GM23338 (cell line): Measurements from ENCODE around the gene NT5DC2. TPM values are rescaled to one million over a fixed set of nuclear protein-coding genes. Genes with fewer than 3 reads are reported as not detected.

ENCODE experiments used
- ATAC-seq: fragments of 200-7000 bp; cut with Tn5 transposase; 3 replicates; pipeline ENCODE4 v1.9.1; 2020
- DNase-seq: peaks from one replicate; pipeline ENCODE4 v3.0.0-alpha.2; 2015; ENCODE audit warnings: low spot score
- H2AFZ ChIP-seq: fragments of 200-600 bp; sonication (generic); 2 replicates; pipeline ENCODE4 v1.8.0; 2016; ENCODE audit warnings: antibody characterized with exemption, mild to moderate bottlenecking, moderate library complexity
- H3F3A ChIP-seq: fragments of 200-600 bp; sonication (generic); replicated peaks from 2 replicates; pipeline ENCODE4 v1.8.0; 2017; ENCODE audit warnings: antibody characterized with exemption, mixed run types, low read depth
- H3K27ac ChIP-seq: fragments of 200-600 bp; sonication (generic); 2 replicates; pipeline ENCODE4 v1.6.1; 2016; ENCODE audit warnings: low read depth
- H3K27me3 ChIP-seq: fragments of 200-600 bp; sonication (generic); 2 replicates; pipeline ENCODE4 v1.8.0; 2016; ENCODE audit warnings: mild to moderate bottlenecking, mixed run types, moderate library complexity; ENCODE audit not compliant: insufficient read depth
- H3K36me3 ChIP-seq: fragments of 200-600 bp; sonication (generic); 2 replicates; pipeline ENCODE4 v1.8.0; 2016; ENCODE audit warnings: mild to moderate bottlenecking; ENCODE audit not compliant: insufficient read depth
- H3K4me1 ChIP-seq: fragments of 200-600 bp; sonication (generic); 2 replicates; pipeline ENCODE4 v1.8.0; 2016; ENCODE audit warnings: mild to moderate bottlenecking, moderate library complexity; ENCODE audit not compliant: insufficient read depth
- H3K4me2 ChIP-seq: fragments of 200-600 bp; sonication (generic); 2 replicates; pipeline ENCODE4 v1.7.1; 2017; ENCODE audit warnings: mixed run types
- H3K4me3 ChIP-seq: fragments of 200-600 bp; sonication (generic); 2 replicates; pipeline ENCODE4 v1.6.1; 2016; ENCODE audit warnings: mixed run types
- H3K79me2 ChIP-seq: fragments of 200-600 bp; sonication (generic); replicated peaks from 2 replicates; pipeline ENCODE4 v1.8.0; 2017; ENCODE audit warnings: mild to moderate bottlenecking; ENCODE audit not compliant: insufficient read depth
- H3K9me2 ChIP-seq: fragments of 200-600 bp; sonication (generic); 2 replicates; pipeline ENCODE4 v1.8.0; 2017; ENCODE audit not compliant: insufficient read depth
- H4K20me1 ChIP-seq: fragments of 200-600 bp; sonication (generic); replicated peaks from 2 replicates; pipeline ENCODE4 v1.8.0; 2017; ENCODE audit warnings: mild to moderate bottlenecking; ENCODE audit not compliant: insufficient read depth
- H3K27ac Mint-ChIP-seq: 2 replicates; pipeline ENCODE4 v1.8.0; 2020; ENCODE audit warnings: inconsistent platforms, mild to moderate bottlenecking, moderate library complexity, mixed read lengths
- H3K27me3 Mint-ChIP-seq: 3 replicates; pipeline ENCODE4 v1.8.0; 2022; ENCODE audit warnings: low read depth, mild to moderate bottlenecking, moderate library complexity, mixed read lengths, inconsistent platforms; ENCODE audit not compliant: insufficient read depth, poor library complexity
- H3K36me3 Mint-ChIP-seq: 3 replicates; pipeline ENCODE4 v1.8.0; 2021; ENCODE audit warnings: low read depth, mild to moderate bottlenecking, inconsistent platforms, moderate library complexity, mixed read lengths
- H3K4me1 Mint-ChIP-seq: 3 replicates; pipeline ENCODE4 v1.8.0; 2020; ENCODE audit warnings: mild to moderate bottlenecking, inconsistent platforms, mixed read lengths
- H3K4me3 Mint-ChIP-seq: 3 replicates; pipeline ENCODE4 v1.8.0; 2021; ENCODE audit warnings: moderate library complexity, mild to moderate bottlenecking, inconsistent platforms, mixed read lengths
- H3K9me3 Mint-ChIP-seq: 3 replicates; pipeline ENCODE4 v1.8.0; 2020; ENCODE audit warnings: moderate library complexity, mild to moderate bottlenecking, inconsistent platforms, mixed read lengths
- EZH2 ChIP-seq: fragments of 200-600 bp; sonication (generic); IDR thresholded peaks from one replicate; pipeline ENCODE4 v1.8.0; 2017; ENCODE audit warnings: antibody characterized with exemption, mild to moderate bottlenecking, low read depth; ENCODE audit not compliant: unreplicated experiment
- JUNB ChIP-seq: IDR thresholded peaks from one replicate; pipeline ENCODE4 v1.6.1; 2016; ENCODE audit warnings: antibody characterized with exemption; ENCODE audit not compliant: unreplicated experiment
- STAT1 ChIP-seq: IDR thresholded peaks from one replicate; pipeline ENCODE4 v1.6.1; 2016; ENCODE audit warnings: antibody characterized with exemption; ENCODE audit not compliant: unreplicated experiment
- polyA plus RNA-seq: library from polyadenylated mRNA; unstranded; fragments of >200 nt; fragmentation: Nextera tagmentation; extraction: Ambion mirVana; gene quantifications from 2 replicates; pipeline ENCODE4 v1.2.1, GENCODE V29; 2016
- total RNA-seq: library from RNA; depleted of rRNA; stranded (reverse); fragments of >200 nt; shearing (Covaris generic); gene quantifications from 2 replicates; pipeline ENCODE4 v1.2.3, GENCODE V29; 2014
- TF ChIP-seq, protein P1 (sequence below): fragments of 250-450 bp; sonication (Bioruptor Pico); IDR thresholded peaks from 2 replicates; pipeline ENCODE4 v1.5.0; 2020; ENCODE audit warnings: mild to moderate bottlenecking, moderate library complexity
- TF ChIP-seq, protein P2 (sequence below): IDR thresholded peaks from one replicate; pipeline ENCODE4 v1.6.1; 2018; ENCODE audit warnings: antibody characterized with exemption; ENCODE audit not compliant: unreplicated experiment
- TF ChIP-seq, protein P3 (sequence below), 2 experiments: fragments of 200-600 bp in 1 of 2; sonication (generic) in 1 of 2; conservative IDR thresholded peaks; 2 replicates each; pipeline versions ENCODE4 v1.5.1 to v1.6.1; 2016 to 2017; ENCODE audit warnings: antibody characterized with exemption in 2 of 2, low read depth in 2 of 2, mild to moderate bottlenecking in 2 of 2, moderate library complexity in 1 of 2

The NT5DC2 gene
- total and polyA plus RNA-seq, 2 experiments from 2014 or later = 269 to 324 TPM

DNA sequence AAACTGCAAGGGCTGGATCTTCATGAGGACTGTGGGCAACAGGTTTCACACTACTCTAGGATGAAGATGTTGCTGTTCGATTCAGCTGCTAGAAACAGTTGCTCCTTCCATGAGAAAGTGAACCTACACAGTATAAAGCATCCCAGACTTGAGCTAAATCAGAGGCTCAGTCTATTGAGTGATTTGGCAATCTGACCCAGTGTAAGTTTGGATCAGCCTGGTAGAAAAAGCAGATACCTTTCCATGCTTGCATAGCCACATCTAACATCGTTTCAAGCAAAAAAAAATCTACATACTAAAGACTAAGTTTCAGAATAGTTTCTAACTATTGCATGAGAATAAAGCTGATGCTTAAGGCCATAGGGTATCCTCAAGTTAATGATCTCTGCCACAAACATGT lies 7.4 kb upstream of the NT5DC2 start (continued):
- TF ChIP-seq, protein P1, sequence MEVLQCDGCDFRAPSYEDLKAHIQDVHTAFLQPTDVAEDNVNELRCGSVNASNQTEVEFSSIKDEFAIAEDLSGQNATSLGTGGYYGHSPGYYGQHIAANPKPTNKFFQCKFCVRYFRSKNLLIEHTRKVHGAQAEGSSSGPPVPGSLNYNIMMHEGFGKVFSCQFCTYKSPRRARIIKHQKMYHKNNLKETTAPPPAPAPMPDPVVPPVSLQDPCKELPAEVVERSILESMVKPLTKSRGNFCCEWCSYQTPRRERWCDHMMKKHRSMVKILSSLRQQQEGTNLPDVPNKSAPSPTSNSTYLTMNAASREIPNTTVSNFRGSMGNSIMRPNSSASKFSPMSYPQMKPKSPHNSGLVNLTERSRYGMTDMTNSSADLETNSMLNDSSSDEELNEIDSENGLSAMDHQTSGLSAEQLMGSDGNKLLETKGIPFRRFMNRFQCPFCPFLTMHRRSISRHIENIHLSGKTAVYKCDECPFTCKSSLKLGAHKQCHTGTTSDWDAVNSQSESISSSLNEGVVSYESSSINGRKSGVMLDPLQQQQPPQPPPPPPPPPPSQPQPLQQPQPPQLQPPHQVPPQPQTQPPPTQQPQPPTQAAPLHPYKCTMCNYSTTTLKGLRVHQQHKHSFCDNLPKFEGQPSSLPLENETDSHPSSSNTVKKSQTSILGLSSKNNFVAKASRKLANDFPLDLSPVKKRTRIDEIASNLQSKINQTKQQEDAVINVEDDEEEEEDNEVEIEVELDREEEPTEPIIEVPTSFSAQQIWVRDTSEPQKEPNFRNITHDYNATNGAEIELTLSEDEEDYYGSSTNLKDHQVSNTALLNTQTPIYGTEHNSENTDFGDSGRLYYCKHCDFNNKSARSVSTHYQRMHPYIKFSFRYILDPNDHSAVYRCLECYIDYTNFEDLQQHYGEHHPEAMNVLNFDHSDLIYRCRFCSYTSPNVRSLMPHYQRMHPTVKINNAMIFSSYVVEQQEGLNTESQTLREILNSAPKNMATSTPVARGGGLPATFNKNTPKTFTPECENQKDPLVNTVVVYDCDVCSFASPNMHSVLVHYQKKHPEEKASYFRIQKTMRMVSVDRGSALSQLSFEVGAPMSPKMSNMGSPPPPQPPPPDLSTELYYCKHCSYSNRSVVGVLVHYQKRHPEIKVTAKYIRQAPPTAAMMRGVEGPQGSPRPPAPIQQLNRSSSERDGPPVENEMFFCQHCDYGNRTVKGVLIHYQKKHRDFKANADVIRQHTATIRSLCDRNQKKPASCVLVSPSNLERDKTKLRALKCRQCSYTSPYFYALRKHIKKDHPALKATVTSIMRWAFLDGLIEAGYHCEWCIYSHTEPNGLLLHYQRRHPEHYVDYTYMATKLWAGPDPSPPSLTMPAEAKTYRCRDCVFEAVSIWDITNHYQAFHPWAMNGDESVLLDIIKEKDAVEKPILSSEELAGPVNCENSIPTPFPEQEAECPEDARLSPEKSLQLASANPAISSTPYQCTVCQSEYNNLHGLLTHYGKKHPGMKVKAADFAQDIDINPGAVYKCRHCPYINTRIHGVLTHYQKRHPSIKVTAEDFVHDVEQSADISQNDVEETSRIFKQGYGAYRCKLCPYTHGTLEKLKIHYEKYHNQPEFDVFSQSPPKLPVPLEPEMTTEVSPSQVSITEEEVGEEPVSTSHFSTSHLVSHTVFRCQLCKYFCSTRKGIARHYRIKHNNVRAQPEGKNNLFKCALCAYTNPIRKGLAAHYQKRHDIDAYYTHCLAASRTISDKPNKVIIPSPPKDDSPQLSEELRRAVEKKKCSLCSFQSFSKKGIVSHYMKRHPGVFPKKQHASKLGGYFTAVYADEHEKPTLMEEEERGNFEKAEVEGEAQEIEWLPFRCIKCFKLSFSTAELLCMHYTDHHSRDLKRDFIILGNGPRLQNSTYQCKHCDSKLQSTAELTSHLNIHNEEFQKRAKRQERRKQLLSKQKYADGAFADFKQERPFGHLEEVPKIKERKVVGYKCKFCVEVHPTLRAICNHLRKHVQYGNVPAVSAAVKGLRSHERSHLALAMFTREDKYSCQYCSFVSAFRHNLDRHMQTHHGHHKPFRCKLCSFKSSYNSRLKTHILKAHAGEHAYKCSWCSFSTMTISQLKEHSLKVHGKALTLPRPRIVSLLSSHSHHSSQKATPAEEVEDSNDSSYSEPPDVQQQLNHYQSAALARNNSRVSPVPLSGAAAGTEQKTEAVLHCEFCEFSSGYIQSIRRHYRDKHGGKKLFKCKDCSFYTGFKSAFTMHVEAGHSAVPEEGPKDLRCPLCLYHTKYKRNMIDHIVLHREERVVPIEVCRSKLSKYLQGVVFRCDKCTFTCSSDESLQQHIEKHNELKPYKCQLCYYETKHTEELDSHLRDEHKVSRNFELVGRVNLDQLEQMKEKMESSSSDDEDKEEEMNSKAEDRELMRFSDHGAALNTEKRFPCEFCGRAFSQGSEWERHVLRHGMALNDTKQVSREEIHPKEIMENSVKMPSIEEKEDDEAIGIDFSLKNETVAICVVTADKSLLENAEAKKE (CRISPR knock-in tag) = no peak
- TF ChIP-seq EZH2 = no peak

DNA sequence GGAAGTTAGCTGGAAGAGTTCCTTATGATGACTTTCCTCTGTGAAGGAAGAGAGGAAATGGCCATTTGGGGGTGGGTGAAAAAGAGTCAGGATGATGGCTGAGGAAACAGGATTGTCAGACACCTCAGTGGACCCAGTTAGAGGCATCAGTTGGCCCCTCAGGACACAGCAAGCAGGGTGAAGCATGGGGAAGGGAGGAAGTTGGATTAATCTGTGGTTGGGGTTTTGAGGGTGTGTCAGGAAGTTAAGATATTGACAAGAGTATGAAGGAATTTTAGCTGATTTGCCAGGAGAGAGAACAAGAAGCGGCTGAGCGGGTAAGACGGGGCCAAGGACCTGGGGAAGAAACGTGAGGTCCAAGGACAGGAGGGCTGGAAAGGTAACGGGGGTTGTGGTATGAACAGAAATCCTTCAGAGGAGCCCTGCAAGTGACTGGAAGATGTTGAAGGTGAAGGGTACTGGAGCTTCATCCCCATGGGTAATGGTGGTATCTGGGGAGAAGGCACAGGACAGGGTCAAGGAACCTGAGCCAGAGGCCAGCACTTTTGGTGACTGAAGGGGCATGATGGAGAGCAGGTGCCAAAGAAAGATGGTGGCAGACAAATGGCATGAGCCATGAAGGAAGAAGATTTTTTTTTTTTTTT lies 5.5 kb upstream of the NT5DC2 start:
- peaks cover 17% of the 10 kb centered on the region for H3F3A ChIP-seq
- no peaks in the 10 kb centered on the region for H3K27me3 ChIP-seq
- Mint-ChIP-seq H3K4me3 (peak overlapping the region; percentile 4; the same call in 1 of the 3 replicates), H3K36me3 (peaks cover 28% of the 10 kb centered on the region), H3K9me3 (no peaks in the 10 kb centered on the region), H3K4me1 (peaks cover 33% of the 10 kb centered on the region), H3K27ac (no peak overlapping the region), H3K27me3 (peaks cover 23% of the 10 kb centered on the region)
- H3K4me1 ChIP-seq = peaks cover 30% of the 10 kb centered on the region
- no peaks in the 10 kb centered on the region for H3K9me2 ChIP-seq
- H3K36me3 ChIP-seq = peaks cover 4% of the 10 kb centered on the region; the same call in 1 of the 2 replicates
- peaks cover 47% of the 10 kb centered on the region for H4K20me1 ChIP-seq
- H3K4me3 ChIP-seq = peak overlapping the region; percentile 97; the same call in 1 of the 2 replicates
- H2AFZ ChIP-seq = no peak overlapping the region
- ATAC-seq = no peak
- peaks cover 38% of the 10 kb centered on the region for H3K79me2 ChIP-seq
- H3K4me2 ChIP-seq = 0 out of 2 replicates have a peak overlapping the region, but pooled peaks have one; percentile 94
- no peak for DNase-seq
- H3K27ac ChIP-seq = no peak overlapping the region
- no peak for TF ChIP-seq JUNB
- no peak for TF ChIP-seq EZH2
- TF ChIP-seq, protein P2, sequence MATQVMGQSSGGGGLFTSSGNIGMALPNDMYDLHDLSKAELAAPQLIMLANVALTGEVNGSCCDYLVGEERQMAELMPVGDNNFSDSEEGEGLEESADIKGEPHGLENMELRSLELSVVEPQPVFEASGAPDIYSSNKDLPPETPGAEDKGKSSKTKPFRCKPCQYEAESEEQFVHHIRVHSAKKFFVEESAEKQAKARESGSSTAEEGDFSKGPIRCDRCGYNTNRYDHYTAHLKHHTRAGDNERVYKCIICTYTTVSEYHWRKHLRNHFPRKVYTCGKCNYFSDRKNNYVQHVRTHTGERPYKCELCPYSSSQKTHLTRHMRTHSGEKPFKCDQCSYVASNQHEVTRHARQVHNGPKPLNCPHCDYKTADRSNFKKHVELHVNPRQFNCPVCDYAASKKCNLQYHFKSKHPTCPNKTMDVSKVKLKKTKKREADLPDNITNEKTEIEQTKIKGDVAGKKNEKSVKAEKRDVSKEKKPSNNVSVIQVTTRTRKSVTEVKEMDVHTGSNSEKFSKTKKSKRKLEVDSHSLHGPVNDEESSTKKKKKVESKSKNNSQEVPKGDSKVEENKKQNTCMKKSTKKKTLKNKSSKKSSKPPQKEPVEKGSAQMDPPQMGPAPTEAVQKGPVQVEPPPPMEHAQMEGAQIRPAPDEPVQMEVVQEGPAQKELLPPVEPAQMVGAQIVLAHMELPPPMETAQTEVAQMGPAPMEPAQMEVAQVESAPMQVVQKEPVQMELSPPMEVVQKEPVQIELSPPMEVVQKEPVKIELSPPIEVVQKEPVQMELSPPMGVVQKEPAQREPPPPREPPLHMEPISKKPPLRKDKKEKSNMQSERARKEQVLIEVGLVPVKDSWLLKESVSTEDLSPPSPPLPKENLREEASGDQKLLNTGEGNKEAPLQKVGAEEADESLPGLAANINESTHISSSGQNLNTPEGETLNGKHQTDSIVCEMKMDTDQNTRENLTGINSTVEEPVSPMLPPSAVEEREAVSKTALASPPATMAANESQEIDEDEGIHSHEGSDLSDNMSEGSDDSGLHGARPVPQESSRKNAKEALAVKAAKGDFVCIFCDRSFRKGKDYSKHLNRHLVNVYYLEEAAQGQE = no peak
- no peak for TF ChIP-seq STAT1
- TF ChIP-seq, protein P3, sequence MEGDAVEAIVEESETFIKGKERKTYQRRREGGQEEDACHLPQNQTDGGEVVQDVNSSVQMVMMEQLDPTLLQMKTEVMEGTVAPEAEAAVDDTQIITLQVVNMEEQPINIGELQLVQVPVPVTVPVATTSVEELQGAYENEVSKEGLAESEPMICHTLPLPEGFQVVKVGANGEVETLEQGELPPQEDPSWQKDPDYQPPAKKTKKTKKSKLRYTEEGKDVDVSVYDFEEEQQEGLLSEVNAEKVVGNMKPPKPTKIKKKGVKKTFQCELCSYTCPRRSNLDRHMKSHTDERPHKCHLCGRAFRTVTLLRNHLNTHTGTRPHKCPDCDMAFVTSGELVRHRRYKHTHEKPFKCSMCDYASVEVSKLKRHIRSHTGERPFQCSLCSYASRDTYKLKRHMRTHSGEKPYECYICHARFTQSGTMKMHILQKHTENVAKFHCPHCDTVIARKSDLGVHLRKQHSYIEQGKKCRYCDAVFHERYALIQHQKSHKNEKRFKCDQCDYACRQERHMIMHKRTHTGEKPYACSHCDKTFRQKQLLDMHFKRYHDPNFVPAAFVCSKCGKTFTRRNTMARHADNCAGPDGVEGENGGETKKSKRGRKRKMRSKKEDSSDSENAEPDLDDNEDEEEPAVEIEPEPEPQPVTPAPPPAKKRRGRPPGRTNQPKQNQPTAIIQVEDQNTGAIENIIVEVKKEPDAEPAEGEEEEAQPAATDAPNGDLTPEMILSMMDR (conservative IDR thresholded peaks at IDR 0.05; ENCODE audit: low read depth in 2 of 2) = no peak
